ENCODE data around the gene RBMS2. TPM values are rescaled to one million over a fixed set of nuclear protein-coding genes. Genes with fewer than 3 reads are reported as not detected.
A peak's percentile ranks its signal among the peaks of the same experiment; 100 is the strongest.

Gene RBMS2
- total and polyA plus RNA-seq, 9 of the 15 experiments (the other 6 are each of a cell fraction or from before 2014, with no cell fraction given): 0.08 to 10.5 (median 0.31) TPM

GRCh38 chr12:56581418-56582145 is 60.0 kb downstream of the RBMS2 start (continued):
- no peak for TF ChIP-seq ZBTB12 (CRISPR knock-in tag; IDR thresholded peaks at IDR 0.05)
- no peak for TF ChIP-seq COPS2 (conservative IDR thresholded peaks at IDR 0.05)
- peak; percentile 86 for TF ChIP-seq CBFA2T3 (IDR thresholded peaks at IDR 0.05)
- no peak for TF ChIP-seq ELK3 (CRISPR knock-in tag; IDR thresholded peaks at IDR 0.05)
- no peak for TF ChIP-seq ZNF668 (CRISPR knock-in tag; IDR thresholded peaks at IDR 0.05)
- TF ChIP-seq ATF3 (IDR thresholded peaks at IDR 0.05): peak; percentile 39; the same call in 1 of the 2 replicates
- no peak for TF ChIP-seq ATF3 (CRISPR knock-in tag; conservative IDR thresholded peaks at IDR 0.05)
- TF ChIP-seq E2F5 (CRISPR knock-in tag; IDR thresholded peaks at IDR 0.05): no peak
- TF ChIP-seq NR2C2 (CRISPR knock-in tag; IDR thresholded peaks at IDR 0.05): no peak
- TF ChIP-seq NR2C2 (tag; IDR thresholded peaks at IDR 0.05): peak; percentile 55
- TF ChIP-seq ZNF12 (CRISPR knock-in tag; IDR thresholded peaks at IDR 0.05): no peak
- 0 out of 2 replicates have a peak, but pooled peaks have one; percentile 47 for TF ChIP-seq KLF16 (IDR thresholded peaks at IDR 0.05)
- no peak for TF ChIP-seq ZNF511 (CRISPR knock-in tag; IDR thresholded peaks at IDR 0.05)
- no peak for TF ChIP-seq RBM39 (optimal IDR thresholded peaks at IDR 0.05; ENCODE audit: low read depth, low read length)
- TF ChIP-seq POU5F1 (IDR thresholded peaks at IDR 0.05; ENCODE audit: borderline replicate concordance, low read depth, low read length, partially characterized antibody): no peak
- TF ChIP-seq ZNF699 (CRISPR knock-in tag; IDR thresholded peaks at IDR 0.05; ENCODE audit: insufficient replicate concordance): no peak
- no peak for TF ChIP-seq ZNF140 (CRISPR knock-in tag; IDR thresholded peaks at IDR 0.05)
- no peak for TF ChIP-seq CBX5 (IDR thresholded peaks at IDR 0.05; ENCODE audit: borderline replicate concordance, low read depth)
- TF ChIP-seq CBX3 (IDR thresholded peaks at IDR 0.05; ENCODE audit: borderline replicate concordance in 1 of 2, low read length in 2 of 2): no peak
- TF ChIP-seq ZNF785 (CRISPR knock-in tag; IDR thresholded peaks at IDR 0.05): no peak
- TF ChIP-seq TFAM (CRISPR knock-in tag; conservative IDR thresholded peaks at IDR 0.05): no peak
- no peak for TF ChIP-seq ZZZ3 (IDR thresholded peaks at IDR 0.05)
- TF ChIP-seq EP300 (IDR thresholded peaks at IDR 0.05; ENCODE audit: low read length): peak; percentile 70; the same call in 1 of the 2 replicates
- no peak for TF ChIP-seq ZBTB2 (IDR thresholded peaks at IDR 0.05)
- no peak for TF ChIP-seq KLF10 (CRISPR knock-in tag; IDR thresholded peaks at IDR 0.05)

Measured in K562 (cell line).